Measurements from ENCODE around the gene NFKBIZ. TPM values are rescaled to one million over a fixed set of nuclear protein-coding genes. Genes with fewer than 3 reads are reported as not detected.

NFKBIZ gene
- total RNA-seq, 2 experiments from 2014 or later = 11.8 to 26.6 TPM

DNA sequence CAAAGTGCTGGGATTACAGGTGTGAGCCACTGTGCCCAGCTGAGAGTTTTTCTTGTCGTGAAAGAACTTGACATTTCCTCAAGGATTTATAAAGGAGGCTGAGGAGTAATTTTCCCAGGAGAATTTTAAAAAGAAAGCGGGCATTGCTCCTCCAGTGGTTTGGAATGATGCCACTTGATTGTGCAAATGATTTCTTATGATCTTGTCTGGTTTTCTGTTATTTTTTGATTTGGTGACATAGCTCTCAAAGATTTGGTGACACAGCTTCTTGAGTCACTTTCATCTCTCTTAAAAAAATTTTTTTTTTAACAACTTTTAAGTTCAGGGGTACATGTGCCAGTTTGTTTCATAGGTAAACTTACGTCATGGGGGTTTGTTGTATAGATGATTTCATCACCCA lies 24.6 kb upstream of the NFKBIZ start:
- intact Hi-C loops (cut with micrococcal nuclease; ENCODE audit: unreplicated experiment) = no loop called here
- Histone ChIP-seq H3K27ac (ENCODE audit: low read depth, low read length, poor library complexity, severe bottlenecking) (no peak overlapping the region), H3K9me2 (ENCODE audit: insufficient read depth, low read length) (no peaks in the 10 kb centered on the region), H3K4me3 (ENCODE audit: low read depth, low read length, poor library complexity, severe bottlenecking) (no peak overlapping the region), H3K4me1 (ENCODE audit: insufficient read depth, low read length, poor library complexity, severe bottlenecking) (peaks cover 35% of the 10 kb centered on the region), H2AFZ (ENCODE audit: low read length) (no peak overlapping the region), H3K36me3 (ENCODE audit: insufficient read depth, low read length) (peaks cover 44% of the 10 kb centered on the region), H3K9me3 (ENCODE audit: low read length) (no peaks in the 10 kb centered on the region), H3K79me2 (ENCODE audit: insufficient read depth, low read depth, low read length) (peaks cover 24% of the 10 kb centered on the region; the same call in 1 of the 2 replicates), H3K4me2 (ENCODE audit: low read length) (no peak overlapping the region), H4K20me1 (ENCODE audit: insufficient read depth, low read length) (no peaks in the 10 kb centered on the region)
- DNase-seq (ENCODE audit: low spot score) = no peak
- ChIA-PET CTCF (ENCODE audit: unreplicated experiment) (interaction anchor here (0.9 kb wide), 1 partner anchor 400 kb away, joined by 3 read pairs; no protein-coding TSS in a partner anchor), POLR2A (interaction anchor here (0.7 to 4.0 kb wide), 4 partner anchors 11 to 401 kb away, joined by 3 to 19 read pairs (median 6); no protein-coding TSS in a partner anchor)
- no TSS peak for BruUV-seq (replicated peaks)
- no peak for TF ChIP-seq EZH2phosphoT487 (IDR thresholded peaks at IDR 0.05; ENCODE audit: borderline replicate concordance, low read depth, low read length)
- TF ChIP-seq, protein P1, sequence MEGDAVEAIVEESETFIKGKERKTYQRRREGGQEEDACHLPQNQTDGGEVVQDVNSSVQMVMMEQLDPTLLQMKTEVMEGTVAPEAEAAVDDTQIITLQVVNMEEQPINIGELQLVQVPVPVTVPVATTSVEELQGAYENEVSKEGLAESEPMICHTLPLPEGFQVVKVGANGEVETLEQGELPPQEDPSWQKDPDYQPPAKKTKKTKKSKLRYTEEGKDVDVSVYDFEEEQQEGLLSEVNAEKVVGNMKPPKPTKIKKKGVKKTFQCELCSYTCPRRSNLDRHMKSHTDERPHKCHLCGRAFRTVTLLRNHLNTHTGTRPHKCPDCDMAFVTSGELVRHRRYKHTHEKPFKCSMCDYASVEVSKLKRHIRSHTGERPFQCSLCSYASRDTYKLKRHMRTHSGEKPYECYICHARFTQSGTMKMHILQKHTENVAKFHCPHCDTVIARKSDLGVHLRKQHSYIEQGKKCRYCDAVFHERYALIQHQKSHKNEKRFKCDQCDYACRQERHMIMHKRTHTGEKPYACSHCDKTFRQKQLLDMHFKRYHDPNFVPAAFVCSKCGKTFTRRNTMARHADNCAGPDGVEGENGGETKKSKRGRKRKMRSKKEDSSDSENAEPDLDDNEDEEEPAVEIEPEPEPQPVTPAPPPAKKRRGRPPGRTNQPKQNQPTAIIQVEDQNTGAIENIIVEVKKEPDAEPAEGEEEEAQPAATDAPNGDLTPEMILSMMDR (conservative IDR thresholded peaks at IDR 0.05; ENCODE audit: low read length) = no peak

DNA sequence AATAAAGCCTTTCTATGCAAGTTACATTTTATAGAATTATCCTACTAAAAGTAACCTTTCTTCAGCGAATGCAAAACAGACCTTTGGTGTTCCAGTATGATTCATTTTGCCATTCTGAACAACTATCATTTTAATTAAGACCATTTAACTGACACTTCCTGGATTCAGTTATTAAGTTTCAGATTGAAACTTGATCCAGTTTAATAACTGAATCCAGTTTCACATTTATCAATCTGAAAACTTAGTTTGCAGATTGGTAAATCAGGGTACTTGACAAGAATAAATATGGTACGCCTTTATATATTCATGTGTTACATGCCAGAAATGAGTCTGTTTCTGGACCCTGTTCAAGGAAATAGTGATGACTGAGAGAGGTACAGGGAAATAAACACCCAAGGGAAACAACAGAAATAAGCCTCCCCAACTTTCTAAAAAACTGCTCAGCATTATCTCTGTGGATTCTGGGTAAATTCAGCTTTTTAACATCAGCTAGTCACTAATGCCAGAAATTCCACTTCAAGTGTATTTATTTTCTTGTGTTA lies 23.3 kb upstream of the NFKBIZ start:
- no peak for DNase-seq (ENCODE audit: low spot score)
- Histone ChIP-seq H3K4me2 (ENCODE audit: low read length) (peak overlapping the region; percentile 51), H3K4me1 (ENCODE audit: insufficient read depth, low read length, poor library complexity, severe bottlenecking) (peaks cover 38% of the 10 kb centered on the region), H2AFZ (ENCODE audit: low read length) (peak overlapping the region; percentile 40; the same call in 1 of the 2 replicates), H3K36me3 (ENCODE audit: insufficient read depth, low read length) (peaks cover 32% of the 10 kb centered on the region), H3K9me2 (ENCODE audit: insufficient read depth, low read length) (no peaks in the 10 kb centered on the region), H3K9me3 (ENCODE audit: low read length) (no peaks in the 10 kb centered on the region), H3K27ac (ENCODE audit: low read depth, low read length, poor library complexity, severe bottlenecking) (peak overlapping the region; percentile 29), H4K20me1 (ENCODE audit: insufficient read depth, low read length) (no peaks in the 10 kb centered on the region), H3K79me2 (ENCODE audit: insufficient read depth, low read depth, low read length) (peaks cover 24% of the 10 kb centered on the region; the same call in 1 of the 2 replicates), H3K4me3 (ENCODE audit: low read depth, low read length, poor library complexity, severe bottlenecking) (no peak overlapping the region)
- BruUV-seq (replicated peaks) = no TSS peak
- intact Hi-C loops (cut with micrococcal nuclease; ENCODE audit: unreplicated experiment) = no loop called here
- ChIA-PET CTCF (ENCODE audit: unreplicated experiment) (no interaction called here), POLR2A (interaction anchor here (0.8 to 2.9 kb wide), 5 partner anchors 8 to 417 kb away, joined by 3 to 11 read pairs (median 5); partner anchors contain the start of gene NFKBIZ)
- TF ChIP-seq EZH2phosphoT487 (IDR thresholded peaks at IDR 0.05; ENCODE audit: borderline replicate concordance, low read depth, low read length) = no peak
- TF ChIP-seq, protein P1 (conservative IDR thresholded peaks at IDR 0.05; ENCODE audit: low read length) = no peak
